A549 (cell line): ENCODE data around the gene ZNF580. TPM values are rescaled to one million over a fixed set of nuclear protein-coding genes. Genes with fewer than 3 reads are reported as not detected.

Source experiments
- ATAC-seq, 2 experiments: fragments of 200-7000 bp in 1 of 2; fragments of >200 bp in 1 of 2; cut with Nextera tagmentation in 1 of 2; cut with Tn5 transposase in 1 of 2; 3 replicates each; pipeline versions ENCODE4 v1.8.0 to v1.9.1; 2018 to 2020; ENCODE audit warnings: mild to moderate bottlenecking in 1 of 2, moderate library complexity in 1 of 2
- CTCF ChIA-PET: fragments of 300-600 bp; sonication (Branson Sonifier 250); formaldehyde crosslinking; extraction: SDS; loops from one replicate; lab custom pipeline; 2021; ENCODE audit warnings: antibody characterized with exemption, inconsistent platforms; lab: Yijun Ruan, JAX
- POLR2A ChIA-PET: fragments of 350-600 bp; formaldehyde crosslinking; extraction: SDS; loops from one replicate; lab custom pipeline; 2021; ENCODE audit warnings: antibody characterized with exemption, inconsistent platforms; lab: Yijun Ruan, JAX
- DNase-seq, 2 experiments: peaks; one replicate each; pipeline versions ENCODE4 v3.0.0 to v3.0.0-alpha.2; 2011 to 2016; ENCODE audit warnings: low read depth in 1 of 2, low spot score in 1 of 2
- FAIRE-seq: peaks from 2 replicates; lab custom pipeline; 2011; peaks lifted over from hg19 to GRCh38; lab: Jason Lieb, UNC
- H3K27ac ChIP-seq, 2 experiments: fragments of >200 bp; sonication (Bioruptor Twin); formaldehyde crosslinking; 3 replicates each; pipeline ENCODE4 v1.5.1; 2016 to 2017
- H3K4me1 ChIP-seq: fragments of >200 bp; sonication (Bioruptor Twin); formaldehyde crosslinking; 3 replicates; pipeline ENCODE4 v1.6.1; 2016
- H3K4me2 ChIP-seq: fragments of >200 bp; sonication (Bioruptor Twin); formaldehyde crosslinking; 3 replicates; pipeline ENCODE4 v1.6.1; 2016
- H3K4me3 ChIP-seq: fragments of >200 bp; sonication (Bioruptor Twin); formaldehyde crosslinking; 3 replicates; pipeline ENCODE4 v1.5.1; 2016
- H3K9me3 ChIP-seq: fragments of >200 bp; sonication (Bioruptor Twin); formaldehyde crosslinking; 3 replicates; pipeline ENCODE4 v1.6.1; 2016
- ATOH8 ChIP-seq: fragments of 250-450 bp; sonication (Bioruptor Pico); IDR thresholded peaks from 2 replicates; pipeline ENCODE4 v1.5.0; 2020; ENCODE audit warnings: low read depth, mild to moderate bottlenecking, moderate library complexity
- CBX8 ChIP-seq: fragments of 200-600 bp; sonication (generic); IDR thresholded peaks from 2 replicates; pipeline ENCODE4 v1.6.1; 2016
- CEBPB ChIP-seq, 2 experiments: fragments of >200 bp in 1 of 2; sonication (Bioruptor Twin) in 1 of 2; formaldehyde crosslinking in 1 of 2; IDR thresholded peaks; 2 replicates each; pipeline ENCODE4 v1.6.1; 2012 to 2016
- GATA3 ChIP-seq: IDR thresholded peaks from 2 replicates; pipeline ENCODE4 v1.6.1; 2012; ENCODE audit warnings: borderline replicate concordance
- HDAC2 ChIP-seq: fragments of 200-600 bp; sonication (generic); IDR thresholded peaks from 2 replicates; pipeline ENCODE4 v1.6.1; 2016
- HMGXB4 ChIP-seq: fragments of 250-450 bp; sonication (Bioruptor Pico); IDR thresholded peaks from 2 replicates; pipeline ENCODE4 v1.5.0; 2021; ENCODE audit warnings: mild to moderate bottlenecking, moderate library complexity, borderline replicate concordance
- MAFK ChIP-seq: fragments of 450-650 bp; IDR thresholded peaks from 2 replicates; pipeline ENCODE4 v1.6.1; 2014; ENCODE audit not compliant: partially characterized antibody
- NPAS2 ChIP-seq: fragments of 250-450 bp; sonication (Bioruptor Pico); IDR thresholded peaks from 2 replicates; pipeline ENCODE4 v1.8.0; 2022; ENCODE audit warnings: mild to moderate bottlenecking, moderate library complexity, borderline replicate concordance
- RAD21 ChIP-seq, 2 experiments: fragments of >200 bp in 1 of 2; sonication (Bioruptor Twin) in 1 of 2; formaldehyde crosslinking in 1 of 2; IDR thresholded peaks in 1 of 2; conservative IDR thresholded peaks in 1 of 2; 2 replicates in 1 of 2; 3 replicates in 1 of 2; pipeline ENCODE4 v1.6.1; 2012 to 2018; ENCODE audit warnings: inconsistent platforms in 1 of 2
- USF2 ChIP-seq: fragments of 450-650 bp; IDR thresholded peaks from 2 replicates; pipeline ENCODE4 v1.6.1; 2014; ENCODE audit warnings: antibody characterized with exemption
- WGBS: methylation state at CpG from one replicate; pipeline ENCODE4 v1.1.6; 2017; ENCODE audit errors: missing lambda C conversion rate; 5-methylcytosine and 5-hydroxymethylcytosine counted together
- polyA plus RNA-seq, 4 experiments: library from polyadenylated mRNA; depleted of rRNA in 3 of 4; stranded (reverse); fragments of >200 nt; fragmentation: RNase III in 1 of 4; extraction: RNeasy Plus Mini Kit Qiagen cat#74134 plus additional on column Dnase treatment in 1 of 4; gene quantifications; 2 replicates in 3 of 4; 3 replicates in 1 of 4; pipeline ENCODE4 v1.2.3, GENCODE V29; 2011 to 2017
- TF ChIP-seq, protein P1 (sequence below): IDR thresholded peaks from 2 replicates; pipeline ENCODE4 v1.6.1; 2012

ZNF580 gene
- polyA plus RNA-seq, 2 of the 4 experiments (the other 2 are of a cell fraction) = 9.2 to 52.8 TPM

GRCh38 chr19:55692681-55693081 is 51.9 kb downstream of the ZNF580 start:
- TF ChIP-seq, protein P1, sequence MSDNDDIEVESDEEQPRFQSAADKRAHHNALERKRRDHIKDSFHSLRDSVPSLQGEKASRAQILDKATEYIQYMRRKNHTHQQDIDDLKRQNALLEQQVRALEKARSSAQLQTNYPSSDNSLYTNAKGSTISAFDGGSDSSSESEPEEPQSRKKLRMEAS = no peak
- TF ChIP-seq MAFK = no peak
- TF ChIP-seq NPAS2 (CRISPR knock-in tag) = no peak
- no peak for TF ChIP-seq HDAC2
- TF ChIP-seq USF2 = no peak
- TF ChIP-seq HMGXB4 (CRISPR knock-in tag) = no peak
- no peak for TF ChIP-seq GATA3
- TF ChIP-seq ATOH8 = no peak
- TF ChIP-seq CEBPB (IDR thresholded peaks at IDR 0.05) = no peak
- TF ChIP-seq RAD21 (conservative IDR thresholded peaks at IDR 0.05 in 1 of 2, IDR thresholded peaks at IDR 0.05 in 1 of 2) = no peak
- TF ChIP-seq CBX8 = no peak
- no peak for ATAC-seq
- Histone ChIP-seq H3K27ac (no peak overlapping the region), H3K4me1 (no peaks in the 10 kb centered on the region), H3K4me2 (no peak overlapping the region), H3K4me3 (no peak overlapping the region), H3K9me3 (no peaks in the 10 kb centered on the region)
- 95% methylated on average over 18 of the region's 19 CpGs for WGBS
- POLR2A ChIA-PET = no interaction called here
- DNase-seq = no peak
- FAIRE-seq = no peak
- CTCF ChIA-PET = no interaction called here

Other genes starting within 250 kb of the ZNF580 start
- gene UBE2S, start 233.2 kb upstream of the ZNF580 start, polyA plus RNA-seq (2011; rRNA removed) = 139 and 153 TPM in 2 replicates
- gene UBE2S, start 233.2 kb upstream of the ZNF580 start, polyA plus RNA-seq (2017; fragmentation: RNase III; extraction: RNeasy Plus Mini Kit Qiagen cat#74134 plus additional on column Dnase treatment) = 267 to 300 TPM (median 295 TPM) in 3 replicates
- 0.03 TPM in 1 of 2 replicates, not detected in the other for gene SHISA7, start 197.7 kb upstream of the ZNF580 start, polyA plus RNA-seq (2011; rRNA removed)
- 0.01 TPM in 1 of 3 replicates, not detected in the others for gene SHISA7, start 197.7 kb upstream of the ZNF580 start, polyA plus RNA-seq (2017; fragmentation: RNase III; extraction: RNeasy Plus Mini Kit Qiagen cat#74134 plus additional on column Dnase treatment)
- 45.3 and 51.5 TPM in 2 replicates for gene ISOC2, start 179.4 kb upstream of the ZNF580 start, polyA plus RNA-seq (2011; rRNA removed)
- gene ISOC2, start 179.4 kb upstream of the ZNF580 start, polyA plus RNA-seq (2017; fragmentation: RNase III; extraction: RNeasy Plus Mini Kit Qiagen cat#74134 plus additional on column Dnase treatment) = 52.7 to 57.8 TPM (median 54.1 TPM) in 3 replicates
- not detected in 2 replicates for gene C19orf85, start 176.3 kb upstream of the ZNF580 start, polyA plus RNA-seq (2011; rRNA removed)
- gene C19orf85, start 176.3 kb upstream of the ZNF580 start, polyA plus RNA-seq (2017; fragmentation: RNase III; extraction: RNeasy Plus Mini Kit Qiagen cat#74134 plus additional on column Dnase treatment) = not detected in 3 replicates
- 0.32 and 0.48 TPM in 2 replicates for gene ZNF628, start 164.4 kb upstream of the ZNF580 start, polyA plus RNA-seq (2011; rRNA removed)
- gene ZNF628, start 164.4 kb upstream of the ZNF580 start, polyA plus RNA-seq (2017; fragmentation: RNase III; extraction: RNeasy Plus Mini Kit Qiagen cat#74134 plus additional on column Dnase treatment) = 4.7 to 5.9 TPM (median 5.7 TPM) in 3 replicates
- gene NAT14, start 155.8 kb upstream of the ZNF580 start, polyA plus RNA-seq (2011; rRNA removed) = 16.8 and 21.0 TPM in 2 replicates
- 46.5 to 57.4 TPM (median 50.3 TPM) in 3 replicates for gene NAT14, start 155.8 kb upstream of the ZNF580 start, polyA plus RNA-seq (2017; fragmentation: RNase III; extraction: RNeasy Plus Mini Kit Qiagen cat#74134 plus additional on column Dnase treatment)
- 0.19 and 0.22 TPM in 2 replicates for gene SSC5D, start 152.6 kb upstream of the ZNF580 start, polyA plus RNA-seq (2011; rRNA removed)
- 0.96 to 2.0 TPM (median 1.5 TPM) in 3 replicates for gene SSC5D, start 152.6 kb upstream of the ZNF580 start, polyA plus RNA-seq (2017; fragmentation: RNase III; extraction: RNeasy Plus Mini Kit Qiagen cat#74134 plus additional on column Dnase treatment)
- gene SBK2, start 103.9 kb upstream of the ZNF580 start, polyA plus RNA-seq (2011; rRNA removed) = 0.65 and 0.89 TPM in 2 replicates
- 1.1 to 1.6 TPM (median 1.2 TPM) in 3 replicates for gene SBK2, start 103.9 kb upstream of the ZNF580 start, polyA plus RNA-seq (2017; fragmentation: RNase III; extraction: RNeasy Plus Mini Kit Qiagen cat#74134 plus additional on column Dnase treatment)
- 0.89 and 1.1 TPM in 2 replicates for gene SBK3, start 95.5 kb upstream of the ZNF580 start, polyA plus RNA-seq (2011; rRNA removed)
- gene SBK3, start 95.5 kb upstream of the ZNF580 start, polyA plus RNA-seq (2017; fragmentation: RNase III; extraction: RNeasy Plus Mini Kit Qiagen cat#74134 plus additional on column Dnase treatment) = 0.92 to 1.2 TPM (median 1.1 TPM) in 3 replicates
- gene ZNF579, start 60.2 kb upstream of the ZNF580 start, polyA plus RNA-seq (2011; rRNA removed) = 4.2 and 6.5 TPM in 2 replicates
- gene ZNF579, start 60.2 kb upstream of the ZNF580 start, polyA plus RNA-seq (2017; fragmentation: RNase III; extraction: RNeasy Plus Mini Kit Qiagen cat#74134 plus additional on column Dnase treatment) = 16.2 to 17.0 TPM (median 16.2 TPM) in 3 replicates
- gene FIZ1, start 41.5 kb upstream of the ZNF580 start, polyA plus RNA-seq (2011; rRNA removed) = 10.3 and 10.4 TPM in 2 replicates
- 15.7 to 18.0 TPM (median 16.9 TPM) in 3 replicates for gene FIZ1, start 41.5 kb upstream of the ZNF580 start, polyA plus RNA-seq (2017; fragmentation: RNase III; extraction: RNeasy Plus Mini Kit Qiagen cat#74134 plus additional on column Dnase treatment)
- gene ZNF524, start 40.7 kb upstream of the ZNF580 start, polyA plus RNA-seq (2011; rRNA removed) = 5.0 and 6.4 TPM in 2 replicates
- 9.3 to 9.7 TPM (median 9.7 TPM) in 3 replicates for gene ZNF524, start 40.7 kb upstream of the ZNF580 start, polyA plus RNA-seq (2017; fragmentation: RNase III; extraction: RNeasy Plus Mini Kit Qiagen cat#74134 plus additional on column Dnase treatment)
- gene ZNF865, start 35.4 kb upstream of the ZNF580 start, polyA plus RNA-seq (2011; rRNA removed) = 2.1 and 2.2 TPM in 2 replicates
- gene ZNF865, start 35.4 kb upstream of the ZNF580 start, polyA plus RNA-seq (2017; fragmentation: RNase III; extraction: RNeasy Plus Mini Kit Qiagen cat#74134 plus additional on column Dnase treatment) = 7.1 to 7.9 TPM (median 7.8 TPM) in 3 replicates
- gene ZNF784, start 16.4 kb upstream of the ZNF580 start, polyA plus RNA-seq (2011; rRNA removed) = 3.5 and 4.1 TPM in 2 replicates
- gene ZNF784, start 16.4 kb upstream of the ZNF580 start, polyA plus RNA-seq (2017; fragmentation: RNase III; extraction: RNeasy Plus Mini Kit Qiagen cat#74134 plus additional on column Dnase treatment) = 6.0 to 7.1 TPM (median 6.6 TPM) in 3 replicates
- 13.9 and 17.1 TPM in 2 replicates for gene ZNF581, start 2.6 kb downstream of the ZNF580 start, polyA plus RNA-seq (2011; rRNA removed)
- gene ZNF581, start 2.6 kb downstream of the ZNF580 start, polyA plus RNA-seq (2017; fragmentation: RNase III; extraction: RNeasy Plus Mini Kit Qiagen cat#74134 plus additional on column Dnase treatment) = 24.3 to 25.6 TPM (median 24.9 TPM) in 3 replicates
- 5.2 and 5.5 TPM in 2 replicates for gene CCDC106, start 7.2 kb downstream of the ZNF580 start, polyA plus RNA-seq (2011; rRNA removed)
- gene CCDC106, start 7.2 kb downstream of the ZNF580 start, polyA plus RNA-seq (2017; fragmentation: RNase III; extraction: RNeasy Plus Mini Kit Qiagen cat#74134 plus additional on column Dnase treatment) = 15.7 to 17.6 TPM (median 17.4 TPM) in 3 replicates
- gene U2AF2, start 14.0 kb downstream of the ZNF580 start, polyA plus RNA-seq (2011; rRNA removed) = 147 and 157 TPM in 2 replicates
- gene U2AF2, start 14.0 kb downstream of the ZNF580 start, polyA plus RNA-seq (2017; fragmentation: RNase III; extraction: RNeasy Plus Mini Kit Qiagen cat#74134 plus additional on column Dnase treatment) = 280 to 302 TPM (median 293 TPM) in 3 replicates
- 28.0 and 43.7 TPM in 2 replicates for gene EPN1, start 34.2 kb downstream of the ZNF580 start, polyA plus RNA-seq (2011; rRNA removed)
- gene EPN1, start 34.2 kb downstream of the ZNF580 start, polyA plus RNA-seq (2017; fragmentation: RNase III; extraction: RNeasy Plus Mini Kit Qiagen cat#74134 plus additional on column Dnase treatment) = 129 to 139 TPM (median 139 TPM) in 3 replicates
- gene NLRP9, start 97.4 kb downstream of the ZNF580 start, polyA plus RNA-seq (2011; rRNA removed) = not detected in 2 replicates
- not detected in 3 replicates for gene NLRP9, start 97.4 kb downstream of the ZNF580 start, polyA plus RNA-seq (2017; fragmentation: RNase III; extraction: RNeasy Plus Mini Kit Qiagen cat#74134 plus additional on column Dnase treatment)
- gene RFPL4A, start 118.1 kb downstream of the ZNF580 start, polyA plus RNA-seq (2011; rRNA removed) = 0.06 and 0.24 TPM in 2 replicates
- gene RFPL4A, start 118.1 kb downstream of the ZNF580 start, polyA plus RNA-seq (2017; fragmentation: RNase III; extraction: RNeasy Plus Mini Kit Qiagen cat#74134 plus additional on column Dnase treatment) = not detected in 3 replicates
- gene RFPL4AL1, start 128.1 kb downstream of the ZNF580 start, polyA plus RNA-seq (2011; rRNA removed) = not detected in 2 replicates
- not detected in 3 replicates for gene RFPL4AL1, start 128.1 kb downstream of the ZNF580 start, polyA plus RNA-seq (2017; fragmentation: RNase III; extraction: RNeasy Plus Mini Kit Qiagen cat#74134 plus additional on column Dnase treatment)
- 0.06 and 0.13 TPM in 2 replicates for gene NLRP11, start 191.0 kb downstream of the ZNF580 start, polyA plus RNA-seq (2011; rRNA removed)
- gene NLRP11, start 191.0 kb downstream of the ZNF580 start, polyA plus RNA-seq (2017; fragmentation: RNase III; extraction: RNeasy Plus Mini Kit Qiagen cat#74134 plus additional on column Dnase treatment) = 0.03 TPM in 2 of 3 replicates, not detected in the other
- 0.09 and 0.10 TPM in 2 replicates for gene NLRP4, start 195.5 kb downstream of the ZNF580 start, polyA plus RNA-seq (2011; rRNA removed)
- 0.04 TPM in 1 of 3 replicates, not detected in the others for gene NLRP4, start 195.5 kb downstream of the ZNF580 start, polyA plus RNA-seq (2017; fragmentation: RNase III; extraction: RNeasy Plus Mini Kit Qiagen cat#74134 plus additional on column Dnase treatment)